Small intestine (tissue), 7 donors: Measurements from ENCODE around the gene SLC17A9. TPM values are rescaled to one million over a fixed set of nuclear protein-coding genes. Genes with fewer than 3 reads are reported as not detected.
A peak's percentile ranks its signal among the peaks of the same experiment; 100 is the strongest.

Experiments used
- DNase-seq, 2 donors: peaks; one replicate each; pipeline versions ENCODE4 v3.0.0 to v3.0.0-alpha.2; 2013
- FAIRE-seq: peaks from 2 replicates; lab custom pipeline; 2012; peaks lifted over from hg19 to GRCh38; lab: Jason Lieb, UNC
- H3K27ac ChIP-seq, 3 donors: one replicate each; pipeline ENCODE4 v1.5.1; 2013; ENCODE audit warnings: low read length in 2 of 3, mild to moderate bottlenecking in 2 of 3, control low read depth in 1 of 3, inconsistent platforms in 1 of 3, low read depth in 1 of 3, moderate library complexity in 1 of 3
- H3K27me3 ChIP-seq, 3 donors: one replicate each; pipeline ENCODE4 v1.6.1; 2013; ENCODE audit warnings: low read length in 3 of 3, inconsistent platforms in 1 of 3; ENCODE audit not compliant: control insufficient read depth in 3 of 3, insufficient read depth in 3 of 3
- H3K36me3 ChIP-seq, 3 donors: one replicate each; pipeline ENCODE4 v1.6.1; 2013; ENCODE audit warnings: low read length in 3 of 3, inconsistent platforms in 1 of 3, low read depth in 1 of 3, mild to moderate bottlenecking in 1 of 3, moderate library complexity in 1 of 3; ENCODE audit not compliant: control insufficient read depth in 3 of 3, insufficient read depth in 2 of 3
- H3K4me1 ChIP-seq, 3 donors: one replicate each; pipeline ENCODE4 v1.6.1; 2013; ENCODE audit warnings: low read length in 2 of 3, inconsistent platforms in 1 of 3, low read depth in 1 of 3, mild to moderate bottlenecking in 1 of 3, moderate library complexity in 1 of 3; ENCODE audit not compliant: control insufficient read depth in 3 of 3, insufficient read depth in 2 of 3
- H3K4me3 ChIP-seq, 3 donors: one replicate each; pipeline ENCODE4 v1.5.1; 2013; ENCODE audit warnings: low read length in 3 of 3, control low read depth in 1 of 3, inconsistent platforms in 1 of 3, low read depth in 1 of 3, mild to moderate bottlenecking in 1 of 3, moderate library complexity in 1 of 3
- H3K9me3 ChIP-seq, 2 donors: one replicate each; pipeline ENCODE4 v1.6.1; 2013; ENCODE audit warnings: low read depth in 1 of 2, low read length in 1 of 2; ENCODE audit not compliant: control insufficient read depth in 2 of 2, insufficient read depth in 1 of 2
- WGBS, 3 donors: extraction: QIAGEN DNeasy Blood & Tissue Kit; methylation state at CpG; one replicate each; pipeline ENCODE4 v1.1.7; 2013; 5-methylcytosine and 5-hydroxymethylcytosine counted together
- polyA plus RNA-seq, 4 donors: library from polyadenylated mRNA; stranded (reverse) in 3 of 4; unstranded in 1 of 4; fragments of 200-250 nt in 3 of 4; fragments of 120-200 nt in 1 of 4; gene quantifications; one replicate each; pipeline versions ENCODE4 v1.2.1 to v1.2.3, GENCODE V29; 2013
- donor health status: healthy with polysubstance abuse.
- donor health status: control.
- donor health status: control.
- donor health status: Bipolar disorder and iron deficiency.
- donor health status: healthy.

SLC17A9 gene
- polyA plus RNA-seq, 4 donors, result 0.22 to 11.2 (median 1.8) TPM

DNA sequence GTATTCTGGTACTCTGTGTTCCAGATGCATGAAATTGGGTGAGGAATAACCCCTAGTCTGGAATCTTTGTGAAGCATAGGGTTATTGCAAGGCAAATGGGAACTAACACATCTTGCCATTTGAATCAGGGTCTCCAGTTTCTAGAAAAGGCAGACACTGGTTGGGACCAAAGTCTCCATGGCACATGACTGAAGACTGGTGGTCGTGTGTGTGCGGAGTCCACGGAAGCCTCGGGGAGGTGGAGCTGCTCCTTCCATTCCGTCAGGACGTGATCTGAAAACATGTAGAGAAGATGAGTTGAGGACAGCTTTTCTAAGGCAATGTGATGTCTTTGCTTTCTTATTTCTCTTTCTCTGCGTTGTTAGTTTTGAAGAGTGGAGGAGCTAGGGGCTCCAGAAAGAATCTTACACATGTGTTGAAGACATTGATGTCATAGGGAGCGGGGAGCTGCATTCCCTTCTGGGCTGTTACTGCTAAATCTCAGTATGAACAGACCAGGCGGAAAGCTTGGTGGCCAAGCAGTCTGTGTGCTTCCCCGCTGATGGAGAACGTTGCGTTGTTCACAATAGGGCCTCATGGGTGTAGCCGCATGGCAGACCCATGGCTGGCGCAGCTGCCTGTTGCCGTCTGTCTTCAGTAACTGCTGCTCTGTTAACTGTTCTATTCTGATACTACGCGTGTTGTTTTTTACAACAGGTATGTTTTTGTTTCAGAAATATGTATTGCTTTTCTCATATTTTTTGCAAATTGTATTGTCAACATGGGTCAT lies 4.8 kb upstream of the SLC17A9 start:
- H3K27me3 ChIP-seq, result no peaks in the 10 kb centered on the region
- H3K27ac ChIP-seq, result no peak overlapping the region
- DNase-seq, result no peak
- peaks cover 0 to 5% (median 0%) of the 10 kb centered on the region in 3 donors for H3K4me1 ChIP-seq
- H3K9me3 ChIP-seq, result peaks cover 0 to 5% of the 10 kb centered on the region in 2 donors
- FAIRE-seq, result no peak
- no peak overlapping the region for H3K4me3 ChIP-seq
- peaks cover 11 to 69% (median 23%) of the 10 kb centered on the region in 3 donors for H3K36me3 ChIP-seq
- 93 to 95% (median 94%) methylated on average over 17 of the region's 17 CpGs for WGBS, 3 donors

DNA sequence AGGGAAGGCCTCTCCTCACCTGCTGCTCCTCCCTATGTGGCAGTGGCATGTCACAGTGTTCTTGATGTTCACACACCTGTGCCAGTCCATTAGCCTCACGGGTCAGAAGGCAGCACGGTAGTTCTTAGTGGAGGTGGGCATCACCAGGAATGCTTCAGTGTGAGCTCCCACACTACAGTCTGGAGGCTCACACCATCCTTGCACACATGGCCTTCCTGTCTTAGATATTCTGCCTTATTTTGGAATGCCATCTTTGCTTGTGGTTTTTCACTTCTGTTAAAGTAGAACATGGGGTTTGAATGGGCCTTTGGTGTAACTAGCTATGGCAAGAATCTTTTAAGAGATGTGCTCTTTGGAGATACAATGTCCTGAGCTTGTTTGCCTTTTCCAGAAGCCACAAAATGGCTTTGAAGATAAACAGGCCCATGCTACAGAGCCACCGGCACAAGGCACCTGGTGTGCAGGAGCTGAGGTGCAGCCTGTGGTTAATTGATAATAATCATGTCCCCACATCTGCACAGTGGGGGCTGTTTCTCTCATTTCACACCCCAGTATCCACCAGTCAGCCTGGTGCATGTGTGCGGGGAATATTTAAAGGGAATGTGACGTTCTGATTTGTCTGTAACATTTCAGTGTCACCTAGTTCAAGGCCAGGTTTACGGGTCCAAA lies 3.2 kb upstream of the SLC17A9 start:
- Histone ChIP-seq H3K4me3 (no peak overlapping the region), H3K27ac (no peak overlapping the region), H3K36me3 (peaks cover 7 to 55% (median 18%) of the 10 kb centered on the region in 3 donors), H3K4me1 (peaks cover 0 to 20% (median 0%) of the 10 kb centered on the region in 3 donors), H3K9me3 (peaks cover 0 to 5% of the 10 kb centered on the region in 2 donors), H3K27me3 (no peaks in the 10 kb centered on the region)
- FAIRE-seq, result no peak
- no peak for DNase-seq
- WGBS, 3 donors, result 94 to 97% (median 95%) methylated on average over 6 of the region's 6 CpGs

DNA sequence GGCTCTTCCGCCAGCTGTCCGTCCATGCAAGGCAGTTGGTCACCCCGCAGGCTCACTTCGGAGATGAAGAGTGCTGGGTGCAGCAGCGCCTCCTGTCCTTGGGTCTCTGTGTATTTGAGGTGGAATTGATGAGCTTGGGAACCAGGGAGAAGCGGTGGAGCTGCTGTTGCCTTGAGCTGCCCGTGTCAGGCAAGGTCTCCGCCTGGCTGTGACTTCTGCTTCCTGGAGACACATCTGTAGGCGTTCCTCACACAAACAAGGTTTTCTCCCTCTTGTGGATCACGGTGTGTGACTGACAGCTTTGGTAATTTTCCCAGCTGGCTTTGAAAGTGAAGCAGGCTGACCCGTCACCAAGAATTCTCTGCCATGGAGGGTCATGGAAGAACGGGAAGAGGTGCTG lies 2.5 kb upstream of the SLC17A9 start:
- DNase-seq (no peak), FAIRE-seq (no peak)
- H3K9me3 ChIP-seq, result peaks cover 0 to 5% of the 10 kb centered on the region in 2 donors
- no peak overlapping the region for H3K4me3 ChIP-seq
- H3K27me3 ChIP-seq, result no peaks in the 10 kb centered on the region
- H3K36me3 ChIP-seq, result peaks cover 2 to 49% (median 12%) of the 10 kb centered on the region in 3 donors
- peaks cover 0 to 24% (median 0%) of the 10 kb centered on the region in 3 donors for H3K4me1 ChIP-seq
- WGBS, 3 donors, result 92 to 96% (median 95%) methylated on average over 12 of the region's 12 CpGs
- H3K27ac ChIP-seq, result no peak overlapping the region

DNA sequence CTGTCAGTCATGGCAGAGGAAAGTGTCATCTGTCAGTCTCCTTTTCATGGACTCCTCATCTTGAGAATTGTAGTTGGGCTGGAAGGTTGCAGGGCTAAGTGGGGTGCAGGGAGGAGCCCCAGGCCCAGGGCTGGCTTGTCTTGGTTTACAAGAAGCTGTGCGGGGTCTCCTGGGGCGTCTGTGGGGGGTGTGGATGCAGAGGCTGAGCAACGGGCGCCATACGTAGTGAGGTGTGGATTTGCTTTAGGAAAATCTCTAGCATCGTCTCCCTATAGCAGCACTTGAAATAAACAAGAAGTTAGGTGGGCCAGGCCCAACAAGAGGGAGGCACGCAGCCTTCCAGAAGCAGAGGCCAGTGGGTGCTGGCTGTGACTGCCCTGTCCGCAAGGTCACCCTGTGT lies 1.8 kb upstream of the SLC17A9 start:
- peaks cover 0 to 5% of the 10 kb centered on the region in 2 donors for H3K9me3 ChIP-seq
- H3K36me3 ChIP-seq, result peaks cover 0 to 44% (median 8%) of the 10 kb centered on the region in 3 donors
- H3K4me3 ChIP-seq, result no peak overlapping the region
- DNase-seq (no peak), FAIRE-seq (no peak)
- 89 to 98% (median 93%) methylated on average over 8 of the region's 8 CpGs for WGBS, 3 donors
- H3K27ac ChIP-seq, result no peak overlapping the region
- peaks cover 0 to 28% (median 0%) of the 10 kb centered on the region in 3 donors for H3K4me1 ChIP-seq
- H3K27me3 ChIP-seq, result no peaks in the 10 kb centered on the region

DNA sequence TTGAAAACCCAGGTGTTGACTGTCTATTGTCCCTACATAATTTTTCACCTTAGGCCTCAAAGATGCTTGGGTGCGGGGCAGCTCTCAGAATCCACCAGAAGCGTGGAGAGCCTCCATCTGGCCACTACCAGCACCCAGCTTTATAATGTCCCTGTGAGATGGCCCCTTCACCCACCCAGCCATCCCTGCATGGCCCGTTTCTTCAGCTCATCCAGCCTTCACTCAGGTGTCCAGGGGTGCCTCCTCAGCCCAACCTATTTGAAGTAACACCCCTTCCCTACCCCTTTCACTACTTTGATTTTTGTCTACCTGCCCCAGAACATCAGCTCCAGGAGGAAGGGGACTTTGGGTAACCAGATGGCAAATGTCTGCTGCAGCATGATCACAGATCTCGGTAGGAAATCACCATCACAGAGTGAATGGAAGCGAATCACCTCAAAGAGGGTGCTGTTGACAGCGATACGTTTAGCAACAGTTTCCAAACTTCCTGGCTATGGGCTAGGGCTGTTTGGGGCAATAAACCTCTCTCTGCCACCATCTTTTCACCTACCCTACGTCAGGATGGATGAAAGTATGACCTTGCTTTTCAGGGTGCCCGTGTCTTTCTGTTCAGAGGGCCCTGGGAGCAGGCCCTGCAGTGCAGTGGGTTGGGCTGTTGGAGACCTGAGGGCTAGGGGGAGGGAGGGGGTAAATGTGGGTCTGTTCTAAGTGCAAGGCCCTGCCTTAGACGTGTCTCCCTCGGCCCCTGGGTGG lies 1.2 kb upstream of the SLC17A9 start:
- H3K4me3 ChIP-seq, result no peak overlapping the region
- H3K36me3 ChIP-seq, result peaks cover 0 to 42% (median 3%) of the 10 kb centered on the region in 3 donors
- H3K27me3 ChIP-seq, result no peaks in the 10 kb centered on the region
- peaks cover 0 to 5% of the 10 kb centered on the region in 2 donors for H3K9me3 ChIP-seq
- 87 to 90% (median 89%) methylated on average over 11 of the region's 11 CpGs for WGBS, 3 donors
- FAIRE-seq (no peak), DNase-seq (no peak)
- no peak overlapping the region for H3K27ac ChIP-seq
- peaks cover 0 to 30% (median 0%) of the 10 kb centered on the region in 3 donors for H3K4me1 ChIP-seq

DNA sequence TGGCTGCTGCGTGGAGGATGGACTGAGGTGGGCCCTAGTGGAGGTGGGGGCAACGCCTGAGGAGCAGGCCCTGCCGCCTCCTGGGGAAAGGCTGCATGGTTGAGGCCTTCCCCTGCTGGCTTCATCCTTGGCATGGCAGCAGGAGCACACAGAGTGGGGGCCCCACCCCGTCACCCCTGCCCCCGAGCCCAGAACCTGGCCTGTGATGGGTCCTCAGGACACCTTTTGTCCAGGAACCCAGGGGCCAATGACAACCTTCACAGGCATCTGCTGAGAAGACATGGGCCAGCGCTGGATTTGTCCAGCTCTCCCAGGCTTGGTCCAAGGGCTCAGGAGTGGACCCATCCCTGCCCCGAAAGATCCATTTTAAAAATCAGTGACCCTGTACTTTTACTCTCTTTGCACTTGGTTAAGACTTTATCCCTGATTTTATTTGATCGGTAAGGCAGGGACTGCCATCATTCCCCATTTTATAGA lies 575 bp upstream of the SLC17A9 start:
- peaks cover 0 to 43% (median 3%) of the 10 kb centered on the region in 3 donors for H3K36me3 ChIP-seq
- no peaks in the 10 kb centered on the region for H3K27me3 ChIP-seq
- no peak for DNase-seq
- peak overlapping the region in 2 of 3 donors; percentile 31 to 32 for H3K4me3 ChIP-seq
- 85 to 90% (median 85%) methylated on average over 7 to 8 of the region's 8 CpGs for WGBS, 3 donors
- peak overlapping the region in 1 of 3 donors; percentile 61 for H3K27ac ChIP-seq
- peaks cover 0 to 30% (median 0%) of the 10 kb centered on the region in 3 donors for H3K4me1 ChIP-seq
- no peak for FAIRE-seq
- H3K9me3 ChIP-seq, result peaks cover 0 to 5% of the 10 kb centered on the region in 2 donors

DNA sequence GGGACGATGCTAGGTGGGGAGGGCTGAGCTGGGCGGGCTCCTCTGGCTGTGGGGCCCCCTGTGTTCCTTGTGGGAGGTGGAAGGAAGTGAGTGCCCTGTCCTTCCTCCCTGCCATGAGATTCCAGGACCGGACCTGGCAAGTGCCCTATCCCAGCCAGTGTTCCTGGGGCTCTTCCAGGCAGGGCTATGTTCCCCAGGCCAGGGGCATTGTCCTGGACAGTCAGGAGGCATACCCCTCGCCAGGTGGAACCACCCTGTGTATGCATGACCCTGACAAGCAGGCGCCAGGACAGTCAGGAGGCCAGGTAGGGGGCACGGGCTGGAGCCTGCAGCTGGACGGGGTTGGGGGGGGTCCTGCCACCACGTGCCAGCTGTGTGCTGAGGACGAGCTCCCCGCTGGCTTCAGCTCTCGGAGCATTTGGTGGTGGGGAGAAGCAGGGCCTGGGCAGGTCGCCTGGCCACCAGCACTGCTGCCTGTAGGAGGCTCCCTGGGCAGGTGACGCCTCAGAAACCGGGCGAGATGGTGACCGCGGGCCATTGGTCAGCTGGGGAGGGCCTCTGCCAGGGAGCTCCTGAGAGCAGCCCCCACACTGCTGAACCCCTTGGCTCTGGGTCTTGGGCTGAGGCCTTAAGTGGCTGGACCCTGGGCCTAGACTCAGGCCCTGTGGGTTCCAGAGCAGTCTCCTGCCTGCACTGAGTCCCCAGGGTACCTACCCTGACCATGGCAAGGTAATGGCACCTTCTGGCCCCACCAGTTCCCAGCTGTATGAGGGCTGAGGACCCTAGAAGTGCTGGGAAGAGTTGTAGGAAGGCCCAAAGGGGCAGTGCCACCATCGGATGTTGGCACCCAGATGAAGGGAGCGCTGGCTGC lies 694 bp downstream of the SLC17A9 start:
- H3K36me3 ChIP-seq, result peaks cover 0 to 44% (median 3%) of the 10 kb centered on the region in 3 donors
- peak overlapping the region; percentile 7 to 88 (median 70) for H3K27ac ChIP-seq
- DNase-seq (peak in 1 of 2 donors; percentile 45), FAIRE-seq (no peak)
- peaks cover 0 to 30% (median 0%) of the 10 kb centered on the region in 3 donors for H3K4me1 ChIP-seq
- 63 to 74% (median 72%) methylated on average over 18 to 19 of the region's 19 CpGs for WGBS, 3 donors
- H3K9me3 ChIP-seq, result peaks cover 0 to 5% of the 10 kb centered on the region in 2 donors
- no peaks in the 10 kb centered on the region for H3K27me3 ChIP-seq
- peak overlapping the region; percentile 0 to 32 (median 19) for H3K4me3 ChIP-seq
